GM13977 (cell line): ENCODE measurements around the gene BSCL2.

Source experiments
- DNase-seq: peaks from one replicate; pipeline ENCODE4 v3.0.0; 2012; ENCODE audit warnings: low spot score
- CTCF ChIP-seq: IDR thresholded peaks from 2 replicates; pipeline ENCODE4 v1.5.1; 2012; ENCODE audit warnings: mild to moderate bottlenecking, control low read depth; ENCODE audit not compliant: insufficient read depth; ENCODE audit errors: extremely low read depth, missing control alignments
- in situ Hi-C: fragments of 300-500 bp; cut with MboI; formaldehyde crosslinking; loops from one replicate; pipeline ENCODE4 v1.12.0; 2022; ENCODE audit warnings: low sequenced_read_pairs, low pct_unique_long_range_greater_than_20kb, mixed read lengths, inconsistent platforms; ENCODE audit not compliant: unreplicated experiment

BSCL2 gene

GRCh38 chr11:62726915-62727164, 19.6 kb upstream of the BSCL2 start:
- in situ Hi-C loops, result no loop called here
- no peak for TF ChIP-seq CTCF
- no peak for DNase-seq

DNA sequence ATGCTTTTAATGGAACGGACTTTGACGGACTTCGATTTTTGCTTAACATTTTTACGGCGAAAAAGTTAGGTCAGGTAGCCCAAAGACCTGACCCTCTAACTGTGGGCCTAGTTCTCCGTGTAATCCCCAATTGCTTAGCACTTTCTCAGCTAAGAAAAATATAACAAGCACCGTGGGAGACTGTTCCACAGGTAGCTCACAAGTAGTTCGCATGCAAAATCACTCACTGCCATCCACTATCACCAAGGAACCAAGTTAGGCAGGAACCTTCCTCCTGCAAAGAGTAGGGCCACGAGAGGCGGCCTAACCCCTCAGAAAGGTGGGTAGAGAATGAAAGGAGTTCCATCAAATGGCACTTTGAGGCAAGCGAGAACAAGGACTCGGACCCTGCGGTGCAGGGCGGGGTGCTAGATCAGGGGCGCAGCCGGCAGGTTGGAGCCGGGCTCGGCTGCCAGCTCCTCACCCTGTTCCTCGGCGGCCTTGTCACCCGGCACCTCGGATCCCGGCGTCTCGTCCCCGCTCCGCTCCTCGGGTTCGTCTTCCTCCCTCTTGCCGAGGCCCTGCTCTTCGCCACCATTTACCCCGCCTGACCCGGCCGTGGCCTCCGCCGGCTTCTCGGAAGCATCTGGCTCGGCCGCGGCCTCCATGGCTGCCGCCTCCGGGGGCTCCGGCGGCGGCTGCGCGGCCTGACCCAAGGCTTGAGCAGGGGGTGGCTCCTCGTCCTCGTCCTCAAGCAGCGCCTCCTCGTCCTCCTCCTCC, 19.1 kb upstream of the BSCL2 start:
- in situ Hi-C loops, result no loop called here
- no peak for DNase-seq
- no peak for TF ChIP-seq CTCF

GRCh38 chr11:62725646-62726045, 18.4 kb upstream of the BSCL2 start:
- no peak for DNase-seq
- in situ Hi-C loops, result no loop called here
- TF ChIP-seq CTCF, result no peak

GRCh38 chr11:62724171-62724570, 16.9 kb upstream of the BSCL2 start:
- TF ChIP-seq CTCF, result no peak

DNA sequence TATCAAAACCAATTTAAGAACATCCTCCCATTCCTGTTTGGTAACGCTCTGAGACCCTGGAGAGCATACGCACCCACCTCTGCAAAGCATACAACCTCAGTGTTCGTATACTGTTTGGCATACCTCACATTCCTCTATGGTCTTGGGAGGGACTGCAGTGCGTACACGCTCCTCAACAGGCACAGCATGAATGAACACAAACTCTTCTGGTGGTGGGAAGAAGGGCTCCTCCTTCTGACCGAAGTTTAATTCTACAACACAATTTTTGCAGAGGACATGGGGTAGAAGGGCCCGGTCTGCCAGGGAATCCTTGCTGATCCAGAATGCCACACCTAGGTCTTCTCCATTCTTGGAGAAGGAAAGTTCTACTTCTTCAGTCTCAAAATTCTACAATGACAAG, 14.8 kb upstream of the BSCL2 start:
- in situ Hi-C loops, result no loop called here
- DNase-seq, result no peak
- TF ChIP-seq CTCF, result no peak

More at GRCh38 chr11:62724171-62724570, 16.9 kb upstream of the BSCL2 start:
- in situ Hi-C loops, result no loop called here
- no peak for DNase-seq

GRCh38 chr11:62719302-62719978, 12.2 kb upstream of the BSCL2 start:
- DNase-seq, result no peak
- in situ Hi-C loops, result no loop called here
- no peak for TF ChIP-seq CTCF

DNA sequence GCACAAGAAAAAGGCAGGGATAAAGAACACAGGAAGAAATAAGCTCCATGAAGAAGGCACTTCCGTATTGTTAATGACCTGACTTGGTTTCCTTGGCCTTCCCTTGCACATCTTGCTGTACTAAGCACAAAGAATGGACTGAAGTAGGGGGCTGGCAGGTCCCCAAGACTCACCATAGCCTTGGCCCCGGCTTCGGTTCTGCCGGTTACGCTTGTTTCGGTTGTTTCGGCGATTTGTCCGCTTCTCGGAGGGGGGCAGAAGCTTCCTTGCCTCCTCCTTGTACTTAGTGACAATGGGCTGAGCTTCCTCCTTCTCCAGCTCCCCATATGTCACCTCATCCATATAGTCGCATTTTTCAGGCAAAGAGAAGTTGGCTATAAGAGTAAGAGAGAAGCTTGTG, 9.6 kb upstream of the BSCL2 start:
- TF ChIP-seq CTCF, result no peak
- no peak for DNase-seq
- in situ Hi-C loops, result no loop called here
